Astrocyte (in vitro differentiated cells and primary cell): Measurements from ENCODE around the gene MAFB.

ENCODE experiments used
- EZH2 ChIP-seq: IDR thresholded peaks from 2 replicates; pipeline ENCODE4 v1.6.1; 2012; ENCODE audit warnings: mild to moderate bottlenecking, low read length, inconsistent platforms; ENCODE audit not compliant: insufficient read depth
- TF ChIP-seq, protein P1 (sequence below): IDR thresholded peaks from 2 replicates; pipeline ENCODE4 v1.5.1; 2011; ENCODE audit warnings: low read depth, mild to moderate bottlenecking, inconsistent platforms, low read length, moderate library complexity; ENCODE audit not compliant: insufficient read depth

DNA sequence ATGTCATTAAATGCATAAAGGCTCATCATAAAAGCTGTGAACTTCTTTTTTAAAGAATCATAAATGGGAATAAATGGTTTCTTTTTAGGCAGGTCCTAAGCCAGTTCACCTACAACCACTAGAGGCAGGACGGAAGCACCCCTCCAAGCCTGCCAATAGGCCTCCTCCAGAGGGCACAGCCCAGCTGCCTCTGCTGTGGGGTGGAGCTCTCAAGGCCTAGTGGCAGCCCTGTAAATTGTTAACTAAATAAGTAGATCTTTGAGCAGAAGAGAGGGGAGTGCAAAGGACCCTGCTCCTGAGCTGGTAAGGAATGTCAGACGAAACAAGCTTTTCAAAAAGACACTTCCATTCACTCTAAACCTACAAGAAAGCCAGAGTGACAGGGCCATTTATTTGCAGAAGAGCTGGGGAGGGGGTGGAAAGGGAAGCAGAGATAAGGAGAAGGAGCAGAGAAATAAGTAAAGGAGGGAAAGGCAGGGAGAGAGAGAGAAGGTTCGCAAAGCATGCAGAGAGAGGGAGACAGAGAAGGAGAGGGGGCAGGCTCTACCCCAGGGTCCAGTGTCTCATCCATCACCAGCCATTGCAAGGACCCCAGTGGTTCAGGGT is 18.0 kb upstream of the MAFB start:
- TF ChIP-seq, protein P1, sequence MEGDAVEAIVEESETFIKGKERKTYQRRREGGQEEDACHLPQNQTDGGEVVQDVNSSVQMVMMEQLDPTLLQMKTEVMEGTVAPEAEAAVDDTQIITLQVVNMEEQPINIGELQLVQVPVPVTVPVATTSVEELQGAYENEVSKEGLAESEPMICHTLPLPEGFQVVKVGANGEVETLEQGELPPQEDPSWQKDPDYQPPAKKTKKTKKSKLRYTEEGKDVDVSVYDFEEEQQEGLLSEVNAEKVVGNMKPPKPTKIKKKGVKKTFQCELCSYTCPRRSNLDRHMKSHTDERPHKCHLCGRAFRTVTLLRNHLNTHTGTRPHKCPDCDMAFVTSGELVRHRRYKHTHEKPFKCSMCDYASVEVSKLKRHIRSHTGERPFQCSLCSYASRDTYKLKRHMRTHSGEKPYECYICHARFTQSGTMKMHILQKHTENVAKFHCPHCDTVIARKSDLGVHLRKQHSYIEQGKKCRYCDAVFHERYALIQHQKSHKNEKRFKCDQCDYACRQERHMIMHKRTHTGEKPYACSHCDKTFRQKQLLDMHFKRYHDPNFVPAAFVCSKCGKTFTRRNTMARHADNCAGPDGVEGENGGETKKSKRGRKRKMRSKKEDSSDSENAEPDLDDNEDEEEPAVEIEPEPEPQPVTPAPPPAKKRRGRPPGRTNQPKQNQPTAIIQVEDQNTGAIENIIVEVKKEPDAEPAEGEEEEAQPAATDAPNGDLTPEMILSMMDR = no peak
- no peak for TF ChIP-seq EZH2
